ENCODE measurements around the gene CD244.

The CD244 gene

GRCh38 chr1:160844447-160845232 is 18.0 kb downstream of the CD244 start:
- no peak for DNase-seq (ENCODE audit: low spot score)

GRCh38 chr1:160841079-160841478 is 21.6 kb downstream of the CD244 start:
- DNase-seq (ENCODE audit: low spot score): no peak

GRCh38 chr1:160839746-160840145 is 22.9 kb downstream of the CD244 start:
- DNase-seq (ENCODE audit: low spot score): no peak

- no peak for DNase-seq (ENCODE audit: low spot score)
These were observed 23.8 kb downstream of the CD244 start for GRCh38 chr1:160838888-160839287.

GRCh38 chr1:160837558-160838205 is 25.0 kb downstream of the CD244 start:
- peak; percentile 25 for DNase-seq (ENCODE audit: low spot score)

- no peak for DNase-seq (ENCODE audit: low spot score)
These were observed 25.6 kb downstream of the CD244 start for GRCh38 chr1:160836981-160837557.

- DNase-seq (ENCODE audit: low spot score): no peak
These were observed 26.1 kb downstream of the CD244 start for GRCh38 chr1:160836561-160836960.

GRCh38 chr1:160835751-160836150 is 26.9 kb downstream of the CD244 start:
- no peak for DNase-seq (ENCODE audit: low spot score)

- peak; percentile 46 for DNase-seq (ENCODE audit: low spot score)
These were observed 27.6 kb downstream of the CD244 start for GRCh38 chr1:160834945-160835565.

- peak; percentile 30 for DNase-seq (ENCODE audit: low spot score)
These were observed 32.1 kb downstream of the CD244 start for GRCh38 chr1:160830321-160831153.

GRCh38 chr1:160829766-160830165 is 32.9 kb downstream of the CD244 start:
- no peak for DNase-seq (ENCODE audit: low spot score)

GRCh38 chr1:160827418-160827817 is 35.3 kb downstream of the CD244 start:
- DNase-seq (ENCODE audit: low spot score): no peak

GRCh38 chr1:160826546-160826945 is 36.1 kb downstream of the CD244 start:
- DNase-seq (ENCODE audit: low spot score): no peak

- no peak for DNase-seq (ENCODE audit: low spot score)
These were observed 39.4 kb downstream of the CD244 start for GRCh38 chr1:160823296-160823695.

GRCh38 chr1:160821627-160822026 is 41.1 kb downstream of the CD244 start:
- DNase-seq (ENCODE audit: low spot score): no peak

GRCh38 chr1:160819186-160819585 is 43.5 kb downstream of the CD244 start:
- DNase-seq (ENCODE audit: low spot score): no peak

GRCh38 chr1:160818207-160818937 is 44.3 kb downstream of the CD244 start:
- no peak for DNase-seq (ENCODE audit: low spot score)

- DNase-seq (ENCODE audit: low spot score): no peak
These were observed 47.8 kb downstream of the CD244 start for GRCh38 chr1:160814856-160815255.

- DNase-seq (ENCODE audit: low spot score): no peak
These were observed 48.4 kb downstream of the CD244 start for GRCh38 chr1:160814316-160814715.

- no peak for DNase-seq (ENCODE audit: low spot score)
These were observed 49.5 kb downstream of the CD244 start for GRCh38 chr1:160813215-160813614.

GRCh38 chr1:160811147-160811546 is 51.5 kb downstream of the CD244 start:
- no peak for DNase-seq (ENCODE audit: low spot score)

Data from kidney capillary endothelial cell (primary cell).